ENCODE data around the gene AFTPH. TPM values are rescaled to one million over a fixed set of nuclear protein-coding genes. Genes with fewer than 3 reads are reported as not detected.

AFTPH gene
- total and polyA plus RNA-seq, 12 donors = 7.9 to 22.3 (median 11.0) TPM

GRCh38 chr2:64632835-64633819 lies 109.0 kb downstream of the AFTPH start:
- H3K9me3 ChIP-seq = no peaks in the 10 kb centered on the region
- peaks cover 0 to 44% (median 12%) of the 10 kb centered on the region in 9 donors for H3K4me1 ChIP-seq
- 91% methylated on average over 9 of the region's 9 CpGs for WGBS, 2 donors
- H3K36me3 ChIP-seq = peaks cover 0 to 62% (median 22%) of the 10 kb centered on the region in 9 donors
- intact Hi-C loops (cut with DNase I) = loop anchor here in 1 of 10 donors (10.0 kb wide), 1 partner anchor 108 kb away; the partner anchor contains the start of gene AFTPH
- no peak for TF ChIP-seq CTCF (IDR thresholded peaks at IDR 0.05)
- no peak for DNase-seq
- no peak overlapping the region for H3K27ac ChIP-seq
- no peak for ATAC-seq
- H3K27me3 ChIP-seq = no peaks in the 10 kb centered on the region
- no peak overlapping the region for H3K4me3 ChIP-seq

GRCh38 chr2:64634345-64635267 lies 110.5 kb downstream of the AFTPH start:
- WGBS, 2 donors = 84 to 86% methylated on average over 11 of the region's 11 CpGs
- H3K36me3 ChIP-seq = peaks cover 0 to 62% (median 22%) of the 10 kb centered on the region in 9 donors
- no peaks in the 10 kb centered on the region for H3K27me3 ChIP-seq
- DNase-seq (no peak), ATAC-seq (peak in 1 of 8 donors; percentile 48)
- intact Hi-C loops (cut with DNase I) = loop anchor here in 1 of 10 donors (10.0 kb wide), 1 partner anchor 110 kb away; the partner anchor contains the start of gene AFTPH
- TF ChIP-seq CTCF (IDR thresholded peaks at IDR 0.05) = no peak
- H3K27ac ChIP-seq = no peak overlapping the region
- peaks cover 0 to 57% (median 15%) of the 10 kb centered on the region in 9 donors for H3K4me1 ChIP-seq
- H3K9me3 ChIP-seq = no peaks in the 10 kb centered on the region
- H3K4me3 ChIP-seq = no peak overlapping the region

- H3K27me3 ChIP-seq = no peaks in the 10 kb centered on the region
- intact Hi-C loops (cut with DNase I) = loop anchor here in 1 of 10 donors (10.0 kb wide), 1 partner anchor 111 kb away; the partner anchor contains the start of gene AFTPH
- peaks cover 0 to 68% (median 28%) of the 10 kb centered on the region in 9 donors for H3K4me1 ChIP-seq
- peaks cover 0 to 53% (median 22%) of the 10 kb centered on the region in 9 donors for H3K36me3 ChIP-seq
- no peak for TF ChIP-seq CTCF (IDR thresholded peaks at IDR 0.05)
- WGBS, 2 donors = 70 to 81% methylated on average over 37 to 38 of the region's 38 CpGs
- DNase-seq (no peak), ATAC-seq (peak in 4 of 8 donors; percentile 12 to 50 (median 34))
- H3K27ac ChIP-seq = peak overlapping the region in 1 of 10 donors; percentile 33
- no peak overlapping the region for H3K4me3 ChIP-seq
- no peaks in the 10 kb centered on the region for H3K9me3 ChIP-seq
These were observed 112.1 kb downstream of the AFTPH start for GRCh38 chr2:64635976-64636911.

Data from heart right ventricle (tissue), 16 donors.